DOHH2 (cell line): ENCODE results near the gene USP34.

ENCODE experiments used
- CTCF ChIP-seq: fragments of 200-600 bp; sonication (generic); IDR thresholded peaks from one replicate; pipeline ENCODE4 v1.5.1; 2014; ENCODE audit warnings: antibody characterized with exemption, mild to moderate bottlenecking, low read depth, low read length; ENCODE audit not compliant: poor library complexity, severe bottlenecking
- EZH2phosphoT487 ChIP-seq: fragments of 200-600 bp; sonication (generic); IDR thresholded peaks from 2 replicates; pipeline ENCODE4 v1.6.1; 2017; ENCODE audit warnings: borderline replicate concordance, mild to moderate bottlenecking, antibody characterized with exemption, low read length, moderate library complexity, mixed read lengths

GRCh38 chr2:61266632-61267505 lies 204.0 kb downstream of the USP34 start:
- TF ChIP-seq CTCF = no peak
- TF ChIP-seq EZH2phosphoT487 = no peak
